CD4-positive, CD25-positive, alpha-beta regulatory T cell (primary cell): ENCODE data around the gene MGAT3. TPM values are rescaled to one million over a fixed set of nuclear protein-coding genes. Genes with fewer than 3 reads are reported as not detected.

ENCODE experiments used
- ATAC-seq, 2 donors: fragments of 150-1000 bp; cut with Tn5 transposase; one replicate each; pipeline ENCODE4 v1.10.0; 2021; ENCODE audit warnings: low read depth in 2 of 2, moderate number of reproducible peaks in 2 of 2, moderate library complexity in 1 of 2
- DNase-seq, 3 donors: peaks; one replicate each; pipeline versions ENCODE4 v3.0.0 to v3.0.0-alpha.2; 2012 to 2022; ENCODE audit warnings: mixed read lengths in 1 of 3
- H3K27ac ChIP-seq: one replicate; pipeline ENCODE4 v1.7.0; 2013; ENCODE audit warnings: mild to moderate bottlenecking, low read length; ENCODE audit not compliant: insufficient read depth, poor library complexity, severe bottlenecking
- H3K27me3 ChIP-seq: one replicate; pipeline ENCODE4 v1.7.0; 2013; ENCODE audit warnings: low read length; ENCODE audit not compliant: control insufficient read depth, insufficient read depth
- H3K36me3 ChIP-seq: one replicate; pipeline ENCODE4 v1.7.0; 2013; ENCODE audit warnings: mild to moderate bottlenecking, low read length, moderate library complexity; ENCODE audit not compliant: control insufficient read depth, insufficient read depth
- H3K4me1 ChIP-seq: 2 replicates; pipeline ENCODE4 v1.7.0; 2013; ENCODE audit warnings: mild to moderate bottlenecking, low read length; ENCODE audit not compliant: insufficient read depth, control insufficient read depth, poor library complexity, severe bottlenecking
- H3K4me3 ChIP-seq: one replicate; pipeline ENCODE4 v1.7.0; 2013; ENCODE audit warnings: low read depth, mild to moderate bottlenecking, low read length, moderate library complexity
- H3K9me3 ChIP-seq, 2 experiments: 1 replicate in 1 of 2; 2 replicates in 1 of 2; pipeline ENCODE4 v1.7.0; 2013; ENCODE audit warnings: low read length in 2 of 2, mild to moderate bottlenecking in 1 of 2, moderate library complexity in 1 of 2; ENCODE audit not compliant: control insufficient read depth in 2 of 2
- H3K27ac Mint-ChIP-seq, 3 donors: one replicate each; pipeline ENCODE4 v1.8.0; 2020 to 2022; ENCODE audit warnings: mild to moderate bottlenecking in 3 of 3, mixed read lengths in 3 of 3, moderate library complexity in 2 of 3
- H3K27me3 Mint-ChIP-seq: one replicate; pipeline ENCODE4 v1.8.0; 2022; ENCODE audit warnings: mild to moderate bottlenecking, mixed read lengths
- H3K36me3 Mint-ChIP-seq: one replicate; pipeline ENCODE4 v1.8.0; 2020; ENCODE audit warnings: mixed read lengths
- H3K4me1 Mint-ChIP-seq, 4 donors: one replicate each; pipeline ENCODE4 v1.8.0; 2020 to 2022; ENCODE audit warnings: mixed read lengths in 4 of 4, mild to moderate bottlenecking in 1 of 4
- H3K4me3 Mint-ChIP-seq, 4 donors: one replicate each; pipeline ENCODE4 v1.8.0; 2020 to 2022; ENCODE audit warnings: mild to moderate bottlenecking in 4 of 4, mixed read lengths in 4 of 4, moderate library complexity in 3 of 4
- H3K9me3 Mint-ChIP-seq, 7 donors: one replicate each; pipeline ENCODE4 v1.8.0; 2020 to 2022; ENCODE audit warnings: mixed read lengths in 7 of 7, mild to moderate bottlenecking in 3 of 7, moderate library complexity in 2 of 7
- polyA plus RNA-seq, 4 donors: library from polyadenylated mRNA; unstranded; fragments of 300-500 nt; fragmentation: Illumina TruSeq; gene quantifications; one replicate each; pipeline ENCODE4 v1.2.3, GENCODE V29; 2021
- total RNA-seq: library from RNA; stranded (reverse); gene quantifications from one replicate; pipeline ENCODE4 v1.2.3, GENCODE V29; 2022

Gene MGAT3
- total and polyA plus RNA-seq, 5 donors from 2014 or later, result 0.12 TPM; not detected in 4

GRCh38 chr22:39421691-39422090 is 35.1 kb upstream of the MGAT3 start:
- H3K27me3 ChIP-seq, result no peaks in the 10 kb centered on the region
- Mint-ChIP-seq H3K27ac (no peak overlapping the region), H3K4me1 (peaks cover 0 to 4% (median under 1%) of the 10 kb centered on the region in 4 donors), H3K4me3 (no peak overlapping the region), H3K27me3 (no peaks in the 10 kb centered on the region), H3K9me3 (peaks cover 0 to 2% (median 0%) of the 10 kb centered on the region in 7 donors), H3K36me3 (peaks cover 35% of the 10 kb centered on the region)
- H3K9me3 ChIP-seq, result no peaks in the 10 kb centered on the region
- no peaks in the 10 kb centered on the region for H3K4me1 ChIP-seq
- no peak overlapping the region for H3K27ac ChIP-seq
- no peak for DNase-seq
- no peak for ATAC-seq
- H3K4me3 ChIP-seq, result no peak overlapping the region
- peaks cover 73% of the 10 kb centered on the region for H3K36me3 ChIP-seq

- no peak for ATAC-seq
- H3K4me3 ChIP-seq, result no peak overlapping the region
- peaks cover 73% of the 10 kb centered on the region for H3K36me3 ChIP-seq
- H3K4me1 ChIP-seq, result no peaks in the 10 kb centered on the region
- Mint-ChIP-seq H3K27me3 (no peaks in the 10 kb centered on the region), H3K4me3 (no peak overlapping the region), H3K4me1 (peaks cover 0 to 4% (median under 1%) of the 10 kb centered on the region in 4 donors), H3K36me3 (peaks cover 35% of the 10 kb centered on the region), H3K27ac (no peak overlapping the region), H3K9me3 (peaks cover 0 to 2% (median 0%) of the 10 kb centered on the region in 7 donors)
- no peak overlapping the region for H3K27ac ChIP-seq
- no peaks in the 10 kb centered on the region for H3K9me3 ChIP-seq
- H3K27me3 ChIP-seq, result no peaks in the 10 kb centered on the region
- no peak for DNase-seq
Measured at GRCh38 chr22:39422101-39422500, 34.7 kb upstream of the MGAT3 start.

- DNase-seq, result no peak
- peaks cover 35% of the 10 kb centered on the region for H3K36me3 Mint-ChIP-seq
- ATAC-seq, result no peak
- no peak overlapping the region for H3K27ac ChIP-seq
- H3K4me3 ChIP-seq, result no peak overlapping the region
- no peak overlapping the region for H3K27ac Mint-ChIP-seq
- H3K9me3 Mint-ChIP-seq, result peaks cover 0 to 2% (median 0%) of the 10 kb centered on the region in 7 donors
- peaks cover 76% of the 10 kb centered on the region for H3K36me3 ChIP-seq
- no peaks in the 10 kb centered on the region for H3K27me3 Mint-ChIP-seq
- H3K4me1 Mint-ChIP-seq, result peaks cover 0 to 4% (median under 1%) of the 10 kb centered on the region in 4 donors
- no peaks in the 10 kb centered on the region for H3K27me3 ChIP-seq
- no peaks in the 10 kb centered on the region for H3K9me3 ChIP-seq
- no peak overlapping the region for H3K4me3 Mint-ChIP-seq
- H3K4me1 ChIP-seq, result no peaks in the 10 kb centered on the region
Measured at GRCh38 chr22:39422721-39423120, 34.1 kb upstream of the MGAT3 start.

GRCh38 chr22:39423976-39424375 is 32.8 kb upstream of the MGAT3 start:
- no peaks in the 10 kb centered on the region for H3K4me1 ChIP-seq
- H3K27ac ChIP-seq, result no peak overlapping the region
- no peaks in the 10 kb centered on the region for H3K27me3 Mint-ChIP-seq
- no peak overlapping the region for H3K27ac Mint-ChIP-seq
- no peaks in the 10 kb centered on the region for H3K9me3 ChIP-seq
- H3K27me3 ChIP-seq, result no peaks in the 10 kb centered on the region
- peaks cover 0 to 2% (median 0%) of the 10 kb centered on the region in 7 donors for H3K9me3 Mint-ChIP-seq
- ATAC-seq (no peak), DNase-seq (no peak)
- peaks cover 74% of the 10 kb centered on the region for H3K36me3 ChIP-seq
- H3K4me3 ChIP-seq, result no peak overlapping the region
- H3K36me3 Mint-ChIP-seq, result peaks cover 26% of the 10 kb centered on the region
- H3K4me3 Mint-ChIP-seq, result no peak overlapping the region
- peaks cover 0 to 2% (median 0%) of the 10 kb centered on the region in 4 donors for H3K4me1 Mint-ChIP-seq

GRCh38 chr22:39426380-39427043 is 30.3 kb upstream of the MGAT3 start:
- DNase-seq (no peak), ATAC-seq (no peak)
- Histone ChIP-seq H3K4me3 (no peak overlapping the region), H3K27ac (no peak overlapping the region), H3K36me3 (peaks cover 73% of the 10 kb centered on the region), H3K4me1 (no peaks in the 10 kb centered on the region), H3K9me3 (no peaks in the 10 kb centered on the region), H3K27me3 (no peaks in the 10 kb centered on the region)
- Mint-ChIP-seq H3K9me3 (peaks cover 0 to 2% (median 0%) of the 10 kb centered on the region in 7 donors), H3K4me3 (no peak overlapping the region), H3K27me3 (no peaks in the 10 kb centered on the region), H3K36me3 (peaks cover 19% of the 10 kb centered on the region), H3K4me1 (no peaks in the 10 kb centered on the region), H3K27ac (no peak overlapping the region)

- no peaks in the 10 kb centered on the region for H3K27me3 ChIP-seq
- H3K4me1 Mint-ChIP-seq, result no peaks in the 10 kb centered on the region
- ATAC-seq (no peak), DNase-seq (no peak)
- no peak overlapping the region for H3K4me3 Mint-ChIP-seq
- H3K4me3 ChIP-seq, result no peak overlapping the region
- H3K36me3 Mint-ChIP-seq, result peaks cover 15% of the 10 kb centered on the region
- H3K27me3 Mint-ChIP-seq, result no peaks in the 10 kb centered on the region
- H3K27ac ChIP-seq, result no peak overlapping the region
- H3K36me3 ChIP-seq, result peaks cover 74% of the 10 kb centered on the region
- H3K4me1 ChIP-seq, result no peaks in the 10 kb centered on the region
- peaks cover 0 to 2% (median 0%) of the 10 kb centered on the region in 7 donors for H3K9me3 Mint-ChIP-seq
- H3K27ac Mint-ChIP-seq, result no peak overlapping the region
- no peaks in the 10 kb centered on the region for H3K9me3 ChIP-seq
Measured at GRCh38 chr22:39427751-39428596, 28.8 kb upstream of the MGAT3 start.

- Histone ChIP-seq H3K4me1 (no peaks in the 10 kb centered on the region), H3K9me3 (no peaks in the 10 kb centered on the region), H3K4me3 (no peak overlapping the region), H3K36me3 (peaks cover 73% of the 10 kb centered on the region), H3K27me3 (no peaks in the 10 kb centered on the region), H3K27ac (no peak overlapping the region)
- no peaks in the 10 kb centered on the region for H3K4me1 Mint-ChIP-seq
- peaks cover 15% of the 10 kb centered on the region for H3K36me3 Mint-ChIP-seq
- no peak for DNase-seq
- no peak overlapping the region for H3K27ac Mint-ChIP-seq
- H3K9me3 Mint-ChIP-seq, result peaks cover 0 to 2% (median 0%) of the 10 kb centered on the region in 7 donors
- no peak overlapping the region for H3K4me3 Mint-ChIP-seq
- ATAC-seq, result no peak
- H3K27me3 Mint-ChIP-seq, result no peaks in the 10 kb centered on the region
Measured at GRCh38 chr22:39428597-39429071, 28.2 kb upstream of the MGAT3 start.
